ENCODE results near the gene TLE3.
A peak's percentile ranks its signal among the peaks of the same experiment; 100 is the strongest.

TLE3 gene

GRCh38 chr15:70098461-70099166, 897 bp upstream of the TLE3 start:
- DNase-seq = no peak

GRCh38 chr15:70098153-70098460, 390 bp upstream of the TLE3 start:
- DNase-seq = no peak

DNA sequence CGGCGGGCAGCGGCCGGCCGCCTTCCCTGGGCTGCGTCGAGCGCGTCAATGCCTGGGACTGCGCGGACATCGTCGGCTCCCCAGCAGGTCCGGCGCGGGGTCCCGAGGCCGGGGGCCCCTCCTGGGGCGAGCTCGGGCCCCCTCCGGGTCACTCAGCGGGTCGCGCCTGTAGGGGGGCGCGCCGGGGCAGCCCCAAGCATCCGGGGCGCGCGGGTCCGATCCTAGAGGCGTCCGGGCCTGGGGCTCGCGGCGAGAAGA, 725 bp downstream of the TLE3 start:
- no peak for DNase-seq

DNA sequence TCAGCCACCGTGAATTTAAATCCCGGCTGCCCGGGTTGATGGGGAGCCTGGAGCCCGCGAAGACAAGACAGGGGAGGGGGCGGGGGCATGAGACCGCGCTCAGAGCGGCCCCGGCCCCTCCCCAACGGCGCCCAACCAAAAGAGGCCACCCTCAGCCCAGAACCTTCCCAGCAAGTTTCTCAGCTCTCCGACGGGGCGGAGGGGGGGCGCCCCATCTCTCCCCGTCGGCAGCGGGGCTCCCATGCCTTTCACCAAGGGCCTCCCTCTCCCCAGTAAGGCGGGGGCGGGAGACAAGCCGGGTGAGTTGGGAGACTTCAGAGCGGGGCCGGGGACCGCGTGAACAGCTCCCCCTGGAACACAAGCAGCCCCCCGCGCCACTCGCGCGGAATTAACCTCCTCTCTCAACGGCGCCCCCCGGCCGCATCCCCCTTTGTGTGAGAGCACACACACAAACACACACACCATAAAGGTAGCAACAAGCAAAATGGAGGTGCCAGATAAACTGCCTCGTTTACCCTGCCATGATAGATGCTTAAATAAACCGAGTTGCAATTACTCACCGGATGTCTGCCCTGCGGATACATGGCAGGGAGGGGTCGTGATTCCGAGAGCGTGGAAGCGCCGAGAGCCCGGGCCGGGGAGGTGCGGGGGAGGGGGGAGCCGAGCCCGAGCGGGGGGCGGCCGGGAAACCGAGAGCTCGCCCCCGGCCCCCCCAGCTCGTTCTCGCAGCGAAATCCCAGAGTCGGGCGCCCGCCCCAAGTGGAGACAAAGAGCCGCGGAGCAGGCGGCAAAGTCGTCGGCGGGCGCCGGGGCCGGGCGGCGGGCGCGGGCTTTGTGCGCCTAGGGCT, 1.3 kb downstream of the TLE3 start:
- DNase-seq = no peak

GRCh38 chr15:70095408-70096214, 2.1 kb downstream of the TLE3 start:
- DNase-seq = peak; percentile 13

GRCh38 chr15:70094690-70095311, 2.9 kb downstream of the TLE3 start:
- DNase-seq = no peak

- DNase-seq = no peak
Observed at GRCh38 chr15:70093481-70094319, 4.0 kb downstream of the TLE3 start.

- DNase-seq = no peak
Observed at GRCh38 chr15:70093070-70093469, 4.6 kb downstream of the TLE3 start.

- no peak for DNase-seq
Observed at GRCh38 chr15:70092464-70093027, 5.2 kb downstream of the TLE3 start.

- no peak for DNase-seq
Observed at GRCh38 chr15:70091726-70092463, 5.8 kb downstream of the TLE3 start.

GRCh38 chr15:70090436-70091296, 7.1 kb downstream of the TLE3 start:
- DNase-seq = no peak

- no peak for DNase-seq
Observed at GRCh38 chr15:70089692-70089971, 8.1 kb downstream of the TLE3 start.

DNA sequence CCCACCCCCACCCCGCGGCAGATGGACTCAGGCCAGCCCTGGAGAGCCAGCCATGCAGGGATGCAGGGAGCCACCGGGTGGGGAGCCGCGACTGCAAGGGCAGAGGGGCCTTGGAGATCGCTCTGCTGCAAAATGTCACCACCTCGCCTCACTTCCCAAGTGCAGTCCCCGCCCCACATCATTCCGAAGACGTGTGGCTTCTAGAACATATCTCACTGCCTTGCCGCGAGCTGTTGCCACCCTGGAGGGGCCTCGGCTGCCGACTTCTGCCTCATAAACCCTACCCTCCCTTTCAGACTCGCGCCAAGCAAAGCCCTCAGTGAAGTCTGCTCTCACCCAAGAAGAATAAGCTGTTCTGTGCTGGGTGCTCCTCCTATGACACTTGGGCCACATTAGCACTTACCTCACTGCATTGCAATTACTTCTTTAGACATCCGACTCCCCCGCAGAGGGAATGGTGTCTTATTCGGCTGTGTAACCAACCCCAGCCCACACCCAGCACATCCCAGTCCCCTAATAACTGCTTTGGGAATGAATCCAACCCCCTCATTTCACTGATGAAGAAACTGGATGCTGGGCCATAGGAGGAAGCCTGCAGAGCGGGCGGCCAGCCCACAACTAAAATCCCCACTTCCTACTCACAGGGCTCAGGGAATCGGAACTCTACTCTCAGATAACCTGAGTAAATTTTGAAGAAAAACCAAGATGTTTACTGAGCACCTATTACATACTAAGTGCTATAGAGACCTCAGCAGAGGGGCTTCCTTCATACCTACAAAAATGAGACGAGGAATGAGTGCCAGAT, 8.6 kb downstream of the TLE3 start:
- no peak for DNase-seq

DNA sequence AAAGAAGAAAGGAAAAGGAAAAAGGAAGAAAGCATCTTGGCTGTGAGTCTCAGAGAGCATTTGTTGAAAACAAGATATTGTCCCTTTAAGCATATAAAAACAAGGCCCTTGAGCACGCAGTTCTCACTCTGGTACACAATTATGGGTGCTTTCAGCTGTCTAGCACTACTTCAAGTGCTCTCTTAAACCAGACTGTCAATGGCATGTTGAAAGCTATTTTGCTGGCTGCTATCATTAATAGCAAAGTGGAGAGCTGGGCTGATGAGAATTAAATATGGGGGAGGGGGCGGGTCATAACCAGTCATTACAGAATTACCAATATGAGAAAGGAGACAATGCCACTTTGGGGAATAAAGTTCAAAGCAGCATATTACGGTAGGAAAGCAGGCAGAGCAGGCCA, 9.3 kb downstream of the TLE3 start:
- DNase-seq = no peak

GRCh38 chr15:70087708-70088352, 9.9 kb downstream of the TLE3 start:
- no peak for DNase-seq

GRCh38 chr15:70086636-70087035, 11.1 kb downstream of the TLE3 start:
- DNase-seq = peak; percentile 25

- DNase-seq = no peak
Observed at GRCh38 chr15:70084461-70084860, 13.3 kb downstream of the TLE3 start.

DNA sequence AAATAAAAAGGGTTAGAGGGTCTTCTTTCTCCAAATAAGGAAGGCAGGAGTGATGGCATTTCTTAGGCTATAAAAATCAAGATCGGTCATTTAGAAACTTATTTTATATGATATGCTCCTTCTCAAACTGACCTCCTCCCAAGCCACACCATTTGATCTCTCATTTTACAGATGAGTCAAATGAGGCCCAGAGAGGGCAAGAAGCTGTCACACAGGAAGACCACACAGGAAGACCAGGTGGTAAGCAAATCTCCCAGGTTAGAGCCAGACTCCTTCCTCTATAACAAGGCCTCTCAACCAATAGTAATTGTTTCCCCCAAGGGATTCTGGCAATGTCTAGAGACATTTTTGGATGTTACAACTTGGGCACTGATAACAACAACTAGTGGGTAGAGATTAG, 13.8 kb downstream of the TLE3 start:
- DNase-seq = no peak

- no peak for DNase-seq
Observed at GRCh38 chr15:70083418-70083817, 14.3 kb downstream of the TLE3 start.
